Type B pancreatic cell (in vitro differentiated cells): ENCODE data around the gene KDM4B. TPM values are rescaled to one million over a fixed set of nuclear protein-coding genes. Genes with fewer than 3 reads are reported as not detected.

Experiments
- DNase-seq: peaks from one replicate; pipeline ENCODE4 v3.0.0; 2021; ENCODE audit warnings: mixed read lengths; ENCODE audit not compliant: unreplicated experiment; ENCODE audit errors: extremely low spot score
- H3K27ac Mint-ChIP-seq: 2 replicates; pipeline ENCODE4 v1.8.0; 2021; ENCODE audit warnings: mild to moderate bottlenecking, mixed read lengths
- H3K27me3 Mint-ChIP-seq: 2 replicates; pipeline ENCODE4 v1.8.0; 2021; ENCODE audit warnings: mixed read lengths
- H3K36me3 Mint-ChIP-seq: 2 replicates; pipeline ENCODE4 v1.8.0; 2021; ENCODE audit warnings: mixed read lengths
- H3K4me1 Mint-ChIP-seq: one replicate; pipeline ENCODE4 v1.8.0; 2021; ENCODE audit warnings: mixed read lengths; ENCODE audit not compliant: unreplicated experiment
- H3K4me3 Mint-ChIP-seq: 2 replicates; pipeline ENCODE4 v1.8.0; 2021; ENCODE audit warnings: mild to moderate bottlenecking, mixed read lengths
- H3K9me3 Mint-ChIP-seq: 2 replicates; pipeline ENCODE4 v1.8.0; 2021; ENCODE audit warnings: mixed read lengths
- total RNA-seq: library from RNA; stranded (reverse); gene quantifications from 2 replicates; pipeline ENCODE4 v1.2.1, GENCODE V29; 2021; ENCODE audit warnings: low replicate concordance
- TF ChIP-seq, protein P1 (sequence below): fragments of 200-600 bp; sonication (generic); conservative IDR thresholded peaks from 2 replicates; pipeline ENCODE4 v1.5.0; 2021; ENCODE audit warnings: antibody characterized with exemption, mild to moderate bottlenecking

Gene KDM4B
- total RNA-seq, 1 donor from 2014 or later: 48.8 TPM

DNA sequence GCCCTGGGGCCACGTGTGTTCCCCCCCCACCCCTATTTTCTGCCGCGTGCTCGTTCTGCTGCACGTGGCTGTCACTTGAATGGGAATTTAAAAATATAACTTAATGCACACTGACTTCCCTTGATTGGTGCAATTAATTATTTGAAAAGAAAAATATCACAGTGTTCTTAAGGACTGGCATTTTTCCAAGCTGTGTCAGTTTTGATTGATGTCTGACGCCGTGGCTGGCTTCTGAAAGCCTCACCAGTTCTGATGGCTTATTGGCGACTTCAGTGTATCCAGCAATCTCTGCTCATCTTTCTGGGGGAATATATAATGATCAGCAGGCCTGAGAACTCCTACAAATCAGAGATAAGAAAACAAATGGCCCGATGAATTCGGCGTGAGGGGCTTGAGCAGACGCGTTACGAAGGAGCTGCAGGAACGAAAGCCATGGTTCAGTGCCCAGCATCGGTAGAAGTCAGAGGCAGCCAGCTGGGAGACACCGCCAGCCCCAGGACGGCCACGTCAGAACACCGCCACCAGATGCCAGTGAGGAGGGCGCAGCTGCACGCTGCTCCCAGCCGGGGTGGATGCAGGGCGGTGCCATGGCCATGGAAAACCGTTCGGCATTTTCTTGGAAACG, 111.2 kb downstream of the KDM4B start:
- Mint-ChIP-seq H3K27me3 (no peaks in the 10 kb centered on the region), H3K36me3 (peaks cover 13% of the 10 kb centered on the region)

GRCh38 chr19:5080809-5081208, 111.9 kb downstream of the KDM4B start:
- TF ChIP-seq, protein P1, sequence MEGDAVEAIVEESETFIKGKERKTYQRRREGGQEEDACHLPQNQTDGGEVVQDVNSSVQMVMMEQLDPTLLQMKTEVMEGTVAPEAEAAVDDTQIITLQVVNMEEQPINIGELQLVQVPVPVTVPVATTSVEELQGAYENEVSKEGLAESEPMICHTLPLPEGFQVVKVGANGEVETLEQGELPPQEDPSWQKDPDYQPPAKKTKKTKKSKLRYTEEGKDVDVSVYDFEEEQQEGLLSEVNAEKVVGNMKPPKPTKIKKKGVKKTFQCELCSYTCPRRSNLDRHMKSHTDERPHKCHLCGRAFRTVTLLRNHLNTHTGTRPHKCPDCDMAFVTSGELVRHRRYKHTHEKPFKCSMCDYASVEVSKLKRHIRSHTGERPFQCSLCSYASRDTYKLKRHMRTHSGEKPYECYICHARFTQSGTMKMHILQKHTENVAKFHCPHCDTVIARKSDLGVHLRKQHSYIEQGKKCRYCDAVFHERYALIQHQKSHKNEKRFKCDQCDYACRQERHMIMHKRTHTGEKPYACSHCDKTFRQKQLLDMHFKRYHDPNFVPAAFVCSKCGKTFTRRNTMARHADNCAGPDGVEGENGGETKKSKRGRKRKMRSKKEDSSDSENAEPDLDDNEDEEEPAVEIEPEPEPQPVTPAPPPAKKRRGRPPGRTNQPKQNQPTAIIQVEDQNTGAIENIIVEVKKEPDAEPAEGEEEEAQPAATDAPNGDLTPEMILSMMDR: no peak
- peaks cover 15% of the 10 kb centered on the region for H3K36me3 Mint-ChIP-seq
- no peak overlapping the region for H3K4me3 Mint-ChIP-seq
- H3K9me3 Mint-ChIP-seq: no peaks in the 10 kb centered on the region
- DNase-seq: no peak
- H3K27me3 Mint-ChIP-seq: no peaks in the 10 kb centered on the region
- peaks cover 4% of the 10 kb centered on the region for H3K4me1 Mint-ChIP-seq
- H3K27ac Mint-ChIP-seq: no peak overlapping the region

More for the DNA sequence above, 111.2 kb downstream of the KDM4B start:
- TF ChIP-seq, protein P1: no peak
- Mint-ChIP-seq H3K27ac (no peak overlapping the region), H3K4me3 (no peak overlapping the region), H3K9me3 (no peaks in the 10 kb centered on the region), H3K4me1 (peaks cover 4% of the 10 kb centered on the region)
- no peak for DNase-seq

DNA sequence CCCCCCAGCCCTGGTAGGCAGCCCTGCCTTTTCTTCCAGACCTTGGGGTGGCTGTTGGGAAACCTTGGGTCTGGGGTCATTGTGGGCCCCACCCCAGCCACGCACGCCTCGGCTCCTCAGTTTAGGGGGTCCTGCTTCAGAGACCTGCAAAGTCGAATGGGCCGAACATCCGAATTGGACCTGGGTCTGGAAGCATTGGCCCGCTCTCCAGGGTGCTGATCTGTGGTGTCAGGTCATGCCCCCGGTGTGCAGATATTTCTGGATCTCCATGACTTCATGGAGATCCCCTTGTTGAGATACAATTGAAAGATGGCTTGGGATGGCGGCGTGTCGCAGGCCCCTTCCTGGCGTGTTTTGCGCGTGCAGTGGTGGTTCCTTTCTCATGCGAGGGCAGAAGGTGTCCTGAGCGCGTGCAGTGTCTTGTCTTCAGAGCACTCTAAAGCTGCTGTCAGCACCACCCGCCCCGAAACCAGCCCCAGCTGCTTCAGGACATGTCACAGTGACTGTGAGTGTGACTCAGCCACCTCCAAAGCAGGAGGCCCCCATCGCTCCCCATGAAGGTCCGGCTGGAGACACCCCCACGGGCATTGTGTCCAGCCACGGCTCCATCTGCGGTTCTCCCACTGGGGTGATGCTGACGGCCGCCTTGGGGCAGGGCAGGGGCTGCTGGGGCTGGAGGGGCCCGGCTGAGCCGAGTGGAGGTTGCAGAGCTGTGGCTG, 112.7 kb downstream of the KDM4B start:
- Mint-ChIP-seq H3K27me3 (no peaks in the 10 kb centered on the region), H3K4me3 (no peak overlapping the region), H3K4me1 (peaks cover 4% of the 10 kb centered on the region), H3K36me3 (peaks cover 15% of the 10 kb centered on the region), H3K27ac (no peak overlapping the region), H3K9me3 (no peaks in the 10 kb centered on the region)
- no peak for DNase-seq
- TF ChIP-seq, protein P1: no peak

DNA sequence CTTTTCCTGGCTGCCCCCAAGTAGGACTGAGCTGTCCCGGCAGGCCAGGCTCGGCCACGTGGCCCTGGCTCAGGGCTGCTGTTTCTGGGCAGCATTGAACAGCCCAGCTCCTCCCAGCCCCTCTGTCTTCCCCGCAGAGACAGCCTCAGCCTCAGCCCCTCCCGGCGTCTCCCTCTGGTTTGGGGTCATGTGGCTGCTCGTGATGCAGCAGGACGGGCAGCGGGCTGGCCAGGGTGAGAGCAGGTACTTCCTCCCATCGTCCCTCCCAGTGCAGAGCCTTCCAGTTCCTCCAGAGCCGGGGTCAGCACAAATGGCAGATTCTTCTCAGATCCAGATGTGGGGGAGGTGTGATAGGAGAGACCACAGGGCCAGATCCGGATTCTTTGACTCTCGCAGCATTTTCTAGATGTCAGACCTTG, 114.6 kb downstream of the KDM4B start:
- Mint-ChIP-seq H3K4me3 (no peak overlapping the region), H3K4me1 (peaks cover 4% of the 10 kb centered on the region), H3K36me3 (peaks cover 15% of the 10 kb centered on the region), H3K27ac (no peak overlapping the region), H3K27me3 (no peaks in the 10 kb centered on the region), H3K9me3 (no peaks in the 10 kb centered on the region)
- TF ChIP-seq, protein P1: no peak
- no peak for DNase-seq

GRCh38 chr19:5085566-5085965, 116.7 kb downstream of the KDM4B start:
- H3K4me3 Mint-ChIP-seq: no peak overlapping the region
- no peak overlapping the region for H3K27ac Mint-ChIP-seq
- H3K27me3 Mint-ChIP-seq: no peaks in the 10 kb centered on the region
- H3K36me3 Mint-ChIP-seq: peaks cover 13% of the 10 kb centered on the region
- TF ChIP-seq, protein P1: no peak
- H3K4me1 Mint-ChIP-seq: peaks cover 11% of the 10 kb centered on the region
- no peaks in the 10 kb centered on the region for H3K9me3 Mint-ChIP-seq
- no peak for DNase-seq
